MG63 (cell line): Measurements from ENCODE around the gene MED28. TPM values are rescaled to one million over a fixed set of nuclear protein-coding genes. Genes with fewer than 3 reads are reported as not detected.
"Not testable (repeated sequence)": the region's sequence is repeated elsewhere in the genome, so short reads cannot be mapped to it uniquely, and the experiment has no call there.

ENCODE experiments used
- DNase-seq: peaks from one replicate; pipeline ENCODE4 v3.0.0-alpha.2; 2020
- H3K27me3 ChIP-seq: fragments of 250-450 bp; sonication (Bioruptor Pico); 2 replicates; pipeline ENCODE4 v1.5.1; 2020; ENCODE audit warnings: mild to moderate bottlenecking, moderate library complexity
- H3K36me3 ChIP-seq: fragments of 250-450 bp; sonication (Bioruptor Pico); 2 replicates; pipeline ENCODE4 v1.5.1; 2020; ENCODE audit warnings: mild to moderate bottlenecking, moderate library complexity
- H3K4me3 ChIP-seq: fragments of 250-450 bp; sonication (Bioruptor Pico); 2 replicates; pipeline ENCODE4 v1.5.1; 2020; ENCODE audit warnings: mild to moderate bottlenecking, moderate library complexity
- H3K9me3 ChIP-seq: fragments of 250-450 bp; sonication (Bioruptor Pico); 2 replicates; pipeline ENCODE4 v1.5.1; 2020; ENCODE audit warnings: mild to moderate bottlenecking, moderate library complexity
- total RNA-seq: library from RNA; depleted of rRNA; stranded (reverse); fragments of >200 nt; shearing (Covaris generic); gene quantifications from 2 replicates; pipeline ENCODE4 v1.2.3, GENCODE V29; 2014; ENCODE audit warnings: low replicate concordance

Gene MED28
- total RNA-seq, 1 experiment from 2014 or later = 18.1 TPM

GRCh38 chr4:17647176-17647806, 32.9 kb downstream of the MED28 start:
- no peaks in the 10 kb centered on the region for H3K9me3 ChIP-seq
- DNase-seq = no peak
- H3K4me3 ChIP-seq = no peak overlapping the region
- no peaks in the 10 kb centered on the region for H3K27me3 ChIP-seq
- no peaks in the 10 kb centered on the region for H3K36me3 ChIP-seq

GRCh38 chr4:17647927-17648326, 33.5 kb downstream of the MED28 start:
- DNase-seq = no peak
- Histone ChIP-seq H3K9me3 (no peaks in the 10 kb centered on the region), H3K4me3 (no peak overlapping the region), H3K27me3 (no peaks in the 10 kb centered on the region), H3K36me3 (no peaks in the 10 kb centered on the region)

DNA sequence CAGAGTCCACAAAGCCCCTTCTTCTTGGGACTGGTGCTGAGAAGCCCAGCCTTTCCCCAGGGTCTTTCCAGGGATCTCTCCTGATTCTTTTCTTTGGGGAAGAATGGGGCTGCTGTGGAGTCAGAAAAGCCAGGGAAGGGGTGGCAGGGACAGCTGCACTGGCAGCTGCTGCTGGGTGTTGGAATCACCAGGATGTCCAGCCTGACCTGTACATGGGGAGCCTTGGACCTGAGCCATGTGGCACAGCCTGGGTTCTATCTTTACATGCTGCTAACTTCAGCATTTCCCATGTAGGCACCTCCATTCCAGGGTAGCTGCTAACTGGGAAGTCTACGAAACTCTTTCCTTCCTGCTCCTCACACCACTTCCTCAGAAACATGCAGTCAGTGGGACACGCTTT, 36.0 kb downstream of the MED28 start:
- Histone ChIP-seq H3K9me3 (no peaks in the 10 kb centered on the region), H3K27me3 (no peaks in the 10 kb centered on the region), H3K36me3 (no peaks in the 10 kb centered on the region), H3K4me3 (no peak overlapping the region)
- DNase-seq = no peak

DNA sequence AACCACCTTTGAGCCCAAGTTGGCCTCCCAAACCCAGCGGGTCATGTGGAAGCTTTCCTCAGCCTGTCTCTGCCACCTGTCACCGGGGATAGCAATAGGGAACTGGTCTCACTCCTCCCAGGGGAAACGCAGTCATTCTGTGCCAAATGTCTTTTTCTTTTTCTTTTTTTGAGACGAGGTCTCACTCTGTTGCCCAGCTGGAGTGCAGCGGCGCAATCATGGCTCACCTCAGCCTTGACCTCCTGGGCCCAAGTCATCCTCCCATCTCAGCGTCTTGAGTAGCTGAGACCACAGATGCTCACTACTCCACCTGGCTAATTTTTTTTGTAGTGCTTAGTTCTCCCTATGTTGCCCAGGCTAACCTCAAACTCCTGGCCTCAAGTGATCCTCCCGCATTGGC, 40.3 kb downstream of the MED28 start:
- H3K36me3 ChIP-seq = no peaks in the 10 kb centered on the region
- no peaks in the 10 kb centered on the region for H3K27me3 ChIP-seq
- H3K9me3 ChIP-seq = no peaks in the 10 kb centered on the region
- no peak for DNase-seq
- no peak overlapping the region for H3K4me3 ChIP-seq

DNA sequence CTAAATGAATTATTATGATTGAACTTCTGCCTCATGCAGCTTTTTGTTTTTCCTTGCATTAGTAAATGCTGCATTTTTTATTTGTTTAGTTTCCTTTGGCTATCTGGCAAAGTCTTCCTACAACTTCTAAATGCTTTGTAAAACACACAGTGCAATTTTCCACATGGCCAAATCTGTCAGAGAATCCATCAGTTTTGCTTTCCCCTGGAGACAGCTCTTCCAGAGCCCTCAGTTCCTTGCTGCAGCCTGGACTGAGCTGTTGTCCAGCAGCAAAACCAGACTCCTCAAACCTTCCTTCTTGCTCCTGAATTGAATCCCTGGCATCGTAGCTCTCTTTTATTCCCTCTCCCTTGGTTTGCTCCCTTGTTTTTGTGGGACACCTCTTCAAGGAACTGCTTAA, 42.6 kb downstream of the MED28 start:
- Histone ChIP-seq H3K36me3 (no peaks in the 10 kb centered on the region), H3K9me3 (no peaks in the 10 kb centered on the region), H3K4me3 (no peak overlapping the region), H3K27me3 (no peaks in the 10 kb centered on the region)
- no peak for DNase-seq

GRCh38 chr4:17657849-17658248, 43.4 kb downstream of the MED28 start:
- no peak overlapping the region for H3K4me3 ChIP-seq
- DNase-seq = no peak
- no peaks in the 10 kb centered on the region for H3K36me3 ChIP-seq
- no peaks in the 10 kb centered on the region for H3K27me3 ChIP-seq
- no peaks in the 10 kb centered on the region for H3K9me3 ChIP-seq

GRCh38 chr4:17659196-17659595, 44.8 kb downstream of the MED28 start:
- H3K36me3 ChIP-seq, DNase-seq, H3K4me3 ChIP-seq, H3K9me3 ChIP-seq, H3K27me3 ChIP-seq: not testable (repeated sequence)

DNA sequence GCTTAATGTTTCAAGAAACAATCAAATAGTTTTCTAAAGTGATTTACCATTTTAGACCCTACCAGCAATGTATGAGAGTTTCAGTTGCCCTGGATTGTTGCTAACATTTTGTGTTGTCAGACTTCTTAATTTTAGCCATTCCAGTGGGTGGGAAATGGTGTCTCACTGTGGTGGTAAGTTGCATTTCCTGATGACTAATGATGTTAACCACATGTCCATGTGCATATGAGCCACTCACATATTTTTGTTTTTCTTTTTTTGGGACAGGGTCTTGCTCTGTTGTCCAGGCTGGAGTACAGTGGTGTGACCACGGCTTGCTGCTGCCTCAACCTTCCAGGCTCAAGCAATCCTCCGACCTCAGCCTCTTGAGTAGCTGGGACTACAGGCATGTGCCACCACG, 48.3 kb downstream of the MED28 start:
- Histone ChIP-seq H3K36me3 (no peaks in the 10 kb centered on the region), H3K27me3 (no peaks in the 10 kb centered on the region), H3K4me3 (no peak overlapping the region), H3K9me3 (no peaks in the 10 kb centered on the region)
- DNase-seq = no peak

DNA sequence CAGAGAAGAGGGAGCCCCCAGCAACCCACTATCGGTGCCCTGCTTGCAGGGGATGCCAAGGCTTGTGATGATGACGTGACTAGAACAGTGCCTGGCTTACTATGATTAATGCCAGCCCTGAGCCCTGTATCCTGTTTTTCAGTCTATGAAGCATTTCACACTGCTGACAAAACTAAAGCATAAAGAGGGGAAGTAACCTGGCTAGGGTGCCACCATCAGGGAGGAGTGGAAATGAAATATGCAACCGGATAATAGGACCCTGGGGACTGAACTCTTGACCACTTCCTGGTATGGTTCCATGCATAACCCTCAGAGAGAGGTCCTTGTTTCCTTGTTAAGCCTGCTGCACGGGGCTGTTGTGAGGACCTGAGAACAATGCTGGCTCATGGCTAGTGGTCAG, 50.3 kb downstream of the MED28 start:
- no peaks in the 10 kb centered on the region for H3K36me3 ChIP-seq
- H3K4me3 ChIP-seq = no peak overlapping the region
- H3K27me3 ChIP-seq = no peaks in the 10 kb centered on the region
- no peaks in the 10 kb centered on the region for H3K9me3 ChIP-seq
- no peak for DNase-seq

GRCh38 chr4:17665346-17665745, 50.9 kb downstream of the MED28 start:
- Histone ChIP-seq H3K27me3 (no peaks in the 10 kb centered on the region), H3K4me3 (no peak overlapping the region), H3K36me3 (no peaks in the 10 kb centered on the region), H3K9me3 (no peaks in the 10 kb centered on the region)
- DNase-seq = no peak

GRCh38 chr4:17665852-17666251, 51.4 kb downstream of the MED28 start:
- Histone ChIP-seq H3K36me3 (no peaks in the 10 kb centered on the region), H3K4me3 (no peak overlapping the region), H3K27me3 (no peaks in the 10 kb centered on the region), H3K9me3 (no peaks in the 10 kb centered on the region)
- no peak for DNase-seq

GRCh38 chr4:17667253-17667652, 52.8 kb downstream of the MED28 start:
- Histone ChIP-seq H3K9me3 (no peaks in the 10 kb centered on the region), H3K27me3 (no peaks in the 10 kb centered on the region), H3K36me3 (no peaks in the 10 kb centered on the region), H3K4me3 (no peak overlapping the region)
- DNase-seq = no peak

- H3K36me3 ChIP-seq = no peaks in the 10 kb centered on the region
- H3K4me3 ChIP-seq = no peak overlapping the region
- H3K27me3 ChIP-seq = no peaks in the 10 kb centered on the region
- no peaks in the 10 kb centered on the region for H3K9me3 ChIP-seq
- DNase-seq = no peak
Observed at GRCh38 chr4:17667653-17668201, 53.3 kb downstream of the MED28 start.

- no peaks in the 10 kb centered on the region for H3K9me3 ChIP-seq
- no peaks in the 10 kb centered on the region for H3K27me3 ChIP-seq
- H3K4me3 ChIP-seq = no peak overlapping the region
- no peaks in the 10 kb centered on the region for H3K36me3 ChIP-seq
- DNase-seq = no peak
Observed at GRCh38 chr4:17670423-17670822, 56.0 kb downstream of the MED28 start.

- no peaks in the 10 kb centered on the region for H3K9me3 ChIP-seq
- DNase-seq = no peak
- H3K27me3 ChIP-seq = no peaks in the 10 kb centered on the region
- H3K36me3 ChIP-seq = no peaks in the 10 kb centered on the region
- H3K4me3 ChIP-seq = no peak overlapping the region
Observed at GRCh38 chr4:17680559-17681280, 66.3 kb downstream of the MED28 start.

GRCh38 chr4:17681281-17682221, 67.1 kb downstream of the MED28 start:
- DNase-seq = no peak
- Histone ChIP-seq H3K4me3 (no peak overlapping the region), H3K36me3 (no peaks in the 10 kb centered on the region), H3K27me3 (no peaks in the 10 kb centered on the region), H3K9me3 (no peaks in the 10 kb centered on the region)

DNA sequence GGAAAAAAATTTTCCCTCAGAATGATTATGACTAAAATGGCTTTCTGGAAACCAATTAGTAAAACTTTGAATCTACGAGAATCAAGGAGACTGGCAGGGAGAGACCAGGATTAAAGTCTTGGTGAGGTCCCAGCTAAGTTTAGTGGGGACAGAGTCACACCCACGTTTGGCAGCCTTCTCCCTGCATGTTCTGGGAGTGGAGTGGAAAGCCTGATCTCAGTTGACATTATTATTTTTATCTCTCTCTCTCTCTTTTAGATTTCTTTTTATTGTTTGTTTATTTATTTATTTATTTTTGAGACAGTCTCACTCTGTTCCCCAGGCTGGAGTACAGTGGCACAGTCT, 67.8 kb downstream of the MED28 start:
- Histone ChIP-seq H3K4me3 (no peak overlapping the region), H3K36me3 (no peaks in the 10 kb centered on the region), H3K9me3 (no peaks in the 10 kb centered on the region), H3K27me3 (no peaks in the 10 kb centered on the region)
- no peak for DNase-seq
